Measurements from ENCODE around the gene TTC9B.
A peak's percentile ranks its signal among the peaks of the same experiment; 100 is the strongest.

Gene TTC9B

DNA sequence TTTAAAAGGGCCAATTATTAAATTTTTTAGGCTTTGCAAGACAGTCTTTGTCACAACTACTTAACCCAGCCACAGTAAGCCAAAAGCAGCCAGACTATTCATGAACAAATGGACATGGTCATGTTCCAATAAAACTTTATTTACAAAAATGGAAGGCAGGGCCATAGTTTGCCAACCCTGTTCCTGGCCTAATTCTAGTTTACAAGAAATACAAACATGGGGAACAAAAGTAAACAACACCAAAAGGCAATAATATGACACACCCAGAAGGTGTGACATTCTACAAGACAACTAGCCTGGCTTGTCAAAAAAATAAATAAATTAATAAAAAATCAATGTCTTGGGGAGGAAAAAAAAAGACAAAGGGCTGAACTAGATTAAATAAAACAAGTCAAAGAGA lies 33.1 kb upstream of the TTC9B start:
- intact Hi-C loops (cut with DNase I), result no loop called here
- DNase-seq, result no peak

DNA sequence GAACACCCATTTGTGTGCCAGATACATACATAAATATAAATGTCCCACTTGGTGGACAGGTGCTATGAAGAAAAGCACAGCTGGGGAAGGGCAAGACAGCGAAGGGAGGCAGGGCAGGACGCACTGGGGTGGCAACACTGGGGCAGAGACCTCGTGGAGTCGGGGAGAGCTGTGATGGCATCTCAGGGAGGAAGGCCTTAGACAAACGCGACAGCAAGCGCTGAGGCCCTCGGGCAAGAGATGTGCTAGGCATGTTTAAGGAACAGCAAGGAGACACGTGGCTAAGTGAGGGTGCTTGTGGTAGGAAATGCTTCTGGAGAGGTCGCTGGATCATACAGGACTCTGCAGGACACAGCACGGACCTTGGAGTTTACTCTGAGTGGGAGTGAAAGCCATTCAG lies 31.6 kb upstream of the TTC9B start:
- DNase-seq, result no peak
- intact Hi-C loops (cut with DNase I), result no loop called here

DNA sequence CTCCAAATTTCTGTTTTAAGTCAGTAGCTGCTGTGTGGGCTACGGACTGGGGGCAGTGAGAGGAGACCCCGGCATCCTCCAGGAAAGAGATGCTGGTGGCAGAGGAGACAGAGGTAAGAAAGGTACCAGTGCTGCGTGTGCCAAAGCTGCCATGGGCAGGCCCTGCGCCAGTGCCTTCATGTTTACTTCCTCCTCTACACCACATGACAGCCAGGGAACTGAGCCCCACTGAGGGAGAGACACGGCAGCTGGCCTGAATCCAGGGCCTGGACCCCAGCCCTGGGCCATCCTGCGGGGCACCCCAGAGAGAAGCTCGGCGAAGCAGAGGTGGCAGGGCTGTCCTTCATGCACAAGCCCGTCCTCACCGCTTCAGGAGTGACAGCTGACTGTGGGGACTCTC lies 31.0 kb upstream of the TTC9B start:
- DNase-seq, result no peak
- intact Hi-C loops (cut with DNase I), result no loop called here

DNA sequence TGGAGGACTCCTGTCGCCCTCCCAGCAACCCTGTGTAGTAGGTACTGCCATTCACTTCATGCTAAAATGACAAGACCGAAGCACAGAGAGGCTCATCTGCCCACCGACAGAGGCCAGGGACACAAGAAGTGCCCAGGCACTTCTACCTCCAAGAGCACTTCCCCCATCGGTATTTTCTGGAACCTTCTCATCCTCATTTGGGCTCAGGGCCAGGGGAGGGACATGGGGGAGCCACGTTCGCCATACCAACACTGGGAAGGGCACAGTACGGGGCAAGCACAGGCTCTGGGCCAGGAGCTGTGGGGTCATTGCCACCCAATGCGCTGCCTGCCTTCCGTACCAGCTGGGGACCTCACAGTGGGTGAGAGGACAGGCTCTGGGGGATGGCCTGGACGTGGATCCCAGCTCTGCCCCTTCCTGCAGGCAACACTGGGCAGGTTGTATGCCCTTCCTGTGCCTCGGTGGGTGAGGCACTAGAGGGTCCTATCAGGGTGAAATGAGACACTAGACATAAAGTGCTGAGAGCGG lies 29.6 kb upstream of the TTC9B start:
- intact Hi-C loops (cut with DNase I), result no loop called here
- peak in 1 of 42 donors; percentile 61 for DNase-seq

DNA sequence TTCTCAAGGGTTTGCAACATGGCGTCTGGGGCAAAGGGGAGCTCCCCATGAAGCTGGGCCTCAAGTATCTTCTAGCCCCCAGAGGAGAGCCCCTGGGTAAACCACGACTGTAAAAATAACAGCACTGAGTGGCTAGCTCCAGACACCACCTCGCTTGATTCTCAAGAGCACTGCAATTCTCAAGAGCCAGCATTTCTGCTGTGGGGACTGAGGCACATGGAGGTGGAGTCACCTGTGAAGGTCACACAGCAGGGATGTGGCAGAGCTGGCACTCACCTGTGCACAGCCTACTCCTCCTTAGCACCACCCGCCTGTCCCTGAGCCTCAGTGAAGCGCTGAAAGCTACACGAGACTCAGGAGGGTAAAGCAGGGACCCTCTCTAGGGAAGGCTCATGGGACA lies 29.0 kb upstream of the TTC9B start:
- DNase-seq, result no peak

DNA sequence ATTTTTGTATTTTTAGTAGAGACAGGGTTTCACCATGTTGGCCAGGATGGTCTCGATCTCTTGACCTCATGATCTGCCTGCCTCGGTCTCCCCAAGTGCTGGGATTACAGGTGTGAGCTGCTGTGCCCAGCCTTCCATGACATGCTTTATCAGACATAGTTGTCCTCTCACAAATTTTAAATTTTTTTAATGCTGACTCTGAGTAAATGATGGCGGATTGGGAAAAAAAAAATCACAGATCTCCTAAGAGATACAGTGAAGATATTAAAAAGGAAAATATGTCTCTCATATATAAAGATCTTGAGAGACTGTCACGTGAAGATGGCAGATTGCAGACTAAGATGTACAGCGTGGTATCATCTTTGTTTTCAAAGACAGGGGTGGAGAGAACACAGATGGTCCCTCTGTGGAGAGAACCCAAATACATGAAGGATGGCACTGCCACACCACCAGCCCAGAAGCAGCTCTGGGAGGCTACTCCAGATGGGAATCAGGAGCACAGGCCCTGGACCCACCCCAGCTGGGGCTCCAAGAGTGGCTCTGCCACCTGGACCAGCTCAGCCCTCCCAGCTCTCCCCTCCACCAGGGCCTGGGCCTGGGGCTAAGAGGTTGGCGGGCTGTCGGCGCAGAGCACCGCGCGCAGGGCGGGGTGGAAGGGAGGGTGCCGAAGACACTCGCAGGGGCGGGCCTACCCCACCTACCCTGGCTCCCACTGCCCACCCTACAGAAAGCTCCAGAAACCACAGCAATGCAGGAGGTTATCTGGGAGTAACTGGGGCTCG lies 28.3 kb upstream of the TTC9B start:
- no peak for DNase-seq
- intact Hi-C loops (cut with DNase I), result no loop called here

More for the DNA sequence above, 29.0 kb upstream of the TTC9B start:
- intact Hi-C loops (cut with DNase I), result no loop called here

DNA sequence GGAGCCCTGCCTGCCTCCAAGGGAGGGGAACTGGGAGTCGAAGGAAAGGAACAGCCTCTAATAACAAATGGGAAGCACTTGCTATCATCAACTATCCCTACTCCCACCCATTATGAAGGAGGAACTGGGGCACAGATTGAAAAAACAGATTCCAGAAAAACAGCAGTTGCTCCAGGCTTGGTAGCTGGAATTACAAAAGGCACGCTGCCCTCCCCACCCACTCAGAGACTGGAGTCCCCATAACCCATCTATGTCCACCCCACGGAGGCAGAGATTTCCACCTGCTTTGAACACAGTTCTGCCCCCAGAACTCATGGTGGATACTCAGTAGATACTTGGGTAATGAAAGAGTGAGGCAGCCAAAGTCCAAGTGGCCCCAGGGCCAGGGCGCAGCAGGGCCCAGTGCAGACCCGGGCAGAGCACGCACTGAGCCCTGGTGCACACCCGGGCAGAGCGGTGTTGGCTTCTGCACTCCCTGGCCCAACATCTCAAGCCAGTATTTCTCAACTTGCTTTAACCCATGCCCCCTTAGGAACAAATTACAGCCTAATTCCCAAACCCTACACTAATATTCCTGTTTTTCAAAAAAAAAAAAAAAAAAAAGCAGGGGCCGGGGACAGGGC lies 27.4 kb upstream of the TTC9B start:
- DNase-seq, result no peak
- intact Hi-C loops (cut with DNase I), result no loop called here

DNA sequence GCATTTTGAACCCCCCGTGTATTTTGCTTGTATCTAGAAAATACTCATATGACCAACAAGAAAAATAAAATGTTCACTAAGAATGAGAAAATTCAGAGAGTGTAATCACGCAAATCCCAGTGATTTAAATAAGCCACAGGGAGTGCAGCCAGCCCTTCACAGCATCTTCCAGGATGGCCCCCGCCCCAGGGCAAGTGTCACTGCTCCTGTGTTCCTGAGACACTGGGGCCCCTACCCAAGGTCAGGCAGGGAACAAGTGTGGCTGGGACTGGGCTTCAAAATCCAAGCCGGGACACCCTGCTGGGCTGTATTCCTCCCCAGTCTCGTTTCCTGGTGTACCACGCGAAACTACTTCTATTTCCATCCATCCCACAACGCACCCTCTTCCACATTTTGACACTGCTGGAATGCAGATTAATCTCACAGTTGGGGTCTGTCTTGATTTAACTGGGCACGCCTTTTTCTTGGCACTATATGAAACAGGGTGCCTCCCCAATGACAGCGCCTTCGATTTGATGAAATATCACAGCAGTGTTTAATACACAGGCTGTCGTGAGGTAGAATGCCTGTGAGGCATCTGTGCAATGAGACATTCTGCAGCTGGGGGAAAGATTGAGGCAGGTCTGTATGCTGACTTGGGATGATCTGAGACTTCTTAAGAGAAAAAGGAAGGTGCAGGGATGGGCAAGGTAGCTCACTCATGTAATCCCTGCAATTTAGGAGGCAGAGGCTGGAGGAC lies 26.6 kb upstream of the TTC9B start:
- intact Hi-C loops (cut with DNase I), result no loop called here
- DNase-seq, result no peak

DNA sequence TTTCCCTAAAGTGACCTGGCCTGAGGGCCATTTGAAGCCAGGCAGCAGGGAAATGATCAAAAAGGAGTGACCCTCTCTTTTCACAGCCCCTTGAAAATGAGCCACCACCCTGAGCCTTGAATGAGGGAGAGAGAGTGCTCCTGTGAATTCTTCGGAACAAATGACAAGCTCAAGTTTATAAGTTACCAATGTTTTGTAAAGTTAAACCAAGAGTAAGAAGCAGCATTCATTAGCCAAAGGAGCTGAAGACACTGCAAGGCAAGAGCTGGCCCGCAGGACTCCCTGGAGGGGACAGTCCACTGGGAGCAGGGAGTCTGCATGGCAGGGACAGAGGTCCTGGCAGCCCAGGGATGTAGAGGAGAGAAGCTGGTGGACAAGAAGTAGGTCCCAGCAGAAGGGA lies 25.0 kb upstream of the TTC9B start:
- DNase-seq, result no peak
- intact Hi-C loops (cut with DNase I), result no loop called here

DNA sequence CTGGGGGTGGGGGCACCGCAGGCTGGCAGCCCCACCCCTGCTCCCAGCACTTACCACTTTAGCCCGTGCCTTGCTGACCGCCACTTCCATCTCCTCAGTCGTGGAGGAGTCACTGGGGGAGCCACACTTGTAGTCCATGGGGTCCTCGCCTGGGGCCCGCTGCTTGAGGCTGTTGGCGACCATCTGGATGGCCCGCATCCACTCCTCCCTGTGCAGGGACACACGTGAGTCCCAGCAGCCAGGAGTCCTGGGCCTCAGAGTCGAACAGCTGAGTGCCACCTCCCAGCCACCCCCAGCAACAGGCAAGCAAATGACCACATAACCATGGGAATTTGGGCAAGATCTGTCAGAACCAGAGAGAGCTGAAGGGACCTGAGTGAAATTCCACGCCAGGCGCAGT lies 24.3 kb upstream of the TTC9B start:
- intact Hi-C loops (cut with DNase I), result no loop called here
- DNase-seq, result peak in 1 of 42 donors; percentile 17

DNA sequence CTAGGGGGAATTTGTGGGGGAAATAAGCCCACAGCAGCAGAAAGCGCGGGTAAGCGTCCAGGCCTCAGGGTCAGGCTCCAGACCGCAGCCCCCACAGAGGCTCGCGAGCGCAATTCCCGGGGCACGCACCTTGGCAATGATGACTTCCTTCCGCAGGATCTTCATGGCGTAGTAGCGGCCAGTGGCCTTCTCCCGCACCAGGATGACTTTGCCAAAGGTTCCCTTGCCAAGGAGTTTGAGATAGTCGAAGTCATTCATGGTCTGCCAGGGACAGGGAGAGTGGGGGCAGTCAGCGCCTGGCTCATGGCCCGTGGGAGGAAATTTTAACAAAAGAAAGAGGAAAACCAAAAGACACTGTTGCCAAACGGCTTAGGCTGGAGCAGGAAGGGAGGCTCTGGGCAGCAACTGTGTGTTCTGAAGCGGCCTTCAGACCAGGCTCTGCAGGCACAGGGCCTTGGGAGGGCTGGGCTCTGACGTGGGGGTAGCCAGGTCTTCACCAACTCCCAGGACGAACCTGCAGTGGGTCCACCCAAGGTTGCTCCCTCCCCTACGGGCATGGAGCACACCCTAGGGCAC lies 23.7 kb upstream of the TTC9B start:
- DNase-seq, result peak; percentile 61 to 94 (median 81)
- intact Hi-C loops (cut with DNase I), result no loop called here

DNA sequence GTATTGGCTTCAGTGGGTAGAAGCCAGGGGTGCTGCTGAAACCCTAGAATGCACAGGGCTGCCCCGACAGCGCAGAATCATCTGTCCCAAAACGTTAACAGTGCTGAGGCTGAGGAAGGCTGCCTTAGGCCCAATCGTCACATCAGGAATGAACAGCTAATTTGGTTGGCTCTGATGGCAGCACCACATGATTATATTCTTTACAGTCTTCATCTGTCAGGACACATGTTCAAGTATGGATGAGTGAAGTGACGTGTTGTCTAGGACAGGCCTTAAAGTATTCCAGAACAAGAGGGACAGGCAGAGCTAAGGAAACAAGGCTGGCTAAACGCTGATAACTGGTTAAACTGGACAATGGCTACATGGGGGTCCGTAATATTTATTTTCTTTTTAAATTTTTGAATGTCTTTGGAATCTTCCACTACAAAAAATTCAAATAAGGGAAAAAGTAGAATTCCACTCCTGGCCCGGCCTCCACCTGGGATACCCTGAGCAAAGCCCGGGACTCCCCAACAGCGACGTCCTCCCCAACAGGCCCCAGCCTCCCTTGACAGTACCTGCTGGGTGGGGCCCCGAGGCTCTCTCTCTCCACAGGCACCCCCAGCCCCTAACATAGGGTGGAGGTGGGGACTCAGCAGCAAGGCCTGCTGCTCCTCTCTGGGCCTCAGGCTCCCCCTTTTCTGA lies 23.1 kb upstream of the TTC9B start:
- intact Hi-C loops (cut with DNase I), result no loop called here

DNA sequence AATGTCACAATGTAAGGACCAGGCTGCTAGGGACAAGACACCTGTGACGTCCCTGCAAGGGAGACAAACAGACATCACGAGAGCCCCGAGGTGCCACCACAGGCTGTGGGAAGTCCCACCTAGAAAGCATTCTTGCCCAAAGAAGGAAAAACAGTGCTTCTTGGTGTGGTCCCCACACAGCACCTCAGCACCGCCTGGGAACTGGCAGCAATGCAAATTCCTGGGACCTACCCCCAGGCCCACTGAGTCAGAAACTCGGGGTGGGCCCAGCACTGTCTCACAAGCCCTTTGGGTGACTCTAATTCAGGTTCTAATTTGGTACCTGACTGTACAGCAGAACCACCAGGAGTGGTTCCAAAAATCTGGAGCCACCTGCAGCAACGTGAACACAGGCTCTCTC lies 22.1 kb upstream of the TTC9B start:
- intact Hi-C loops (cut with DNase I), result no loop called here
- no peak for DNase-seq

More for the DNA sequence above, 23.1 kb upstream of the TTC9B start:
- no peak for DNase-seq

DNA sequence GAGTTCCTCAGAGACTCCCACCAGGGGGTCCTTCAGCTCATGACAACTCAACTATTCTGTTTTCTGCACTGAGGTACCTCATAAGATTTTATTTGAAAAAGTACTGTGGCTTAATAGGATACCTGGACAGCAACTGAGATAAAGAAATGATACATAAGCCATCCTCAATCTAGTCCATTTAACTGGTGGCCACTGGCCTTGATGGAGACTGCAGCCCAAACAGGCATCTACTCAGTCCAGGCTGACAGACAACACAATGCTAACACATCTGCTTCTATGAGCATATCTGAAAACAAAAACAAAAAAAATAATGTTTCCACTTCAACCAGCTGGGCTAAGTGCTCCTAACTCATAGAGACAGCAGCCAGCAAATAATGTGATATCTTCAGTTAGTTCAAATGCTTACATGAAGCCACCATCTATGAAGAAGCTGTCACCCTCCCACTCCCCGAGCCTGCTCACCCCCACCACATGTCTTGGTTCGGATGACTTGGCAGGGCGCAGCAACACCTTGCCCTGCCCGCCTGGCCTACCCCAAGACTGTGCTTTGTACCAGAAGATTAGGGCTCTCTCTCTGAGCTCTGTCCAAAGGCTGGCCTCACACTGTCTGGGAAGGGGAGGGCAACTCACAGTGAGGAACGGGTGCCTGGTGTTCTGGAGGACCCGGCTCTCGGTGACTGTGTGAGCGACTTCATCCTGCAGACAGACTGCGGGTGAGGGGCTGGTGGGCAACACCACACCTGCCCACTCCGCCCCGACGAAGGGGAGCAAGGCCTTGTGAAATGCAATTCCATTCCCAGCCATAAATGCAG lies 21.4 kb upstream of the TTC9B start:
- DNase-seq, result peak in 12 of 42 donors; percentile 26 to 67 (median 52)
- intact Hi-C loops (cut with DNase I), result no loop called here

DNA sequence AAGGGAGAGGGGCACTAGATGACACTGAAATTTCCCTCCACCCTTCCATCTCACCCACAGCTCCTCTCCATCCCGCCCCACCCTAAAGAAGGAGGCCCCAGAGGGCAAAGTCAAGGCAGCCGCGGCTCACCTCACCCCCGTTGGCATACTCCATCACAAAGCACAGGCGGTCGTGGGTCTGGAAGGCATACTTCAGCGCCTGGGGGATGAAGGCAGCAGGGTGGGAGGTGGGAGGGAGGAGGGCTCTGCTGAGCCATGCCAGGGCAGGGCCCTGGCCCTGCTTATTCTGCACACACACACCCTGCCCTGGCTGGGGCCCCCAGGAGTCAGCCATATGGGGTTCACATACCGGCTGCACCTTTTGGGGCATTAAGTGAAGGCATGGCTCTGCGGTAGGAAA lies 20.6 kb upstream of the TTC9B start:
- no peak for DNase-seq
- intact Hi-C loops (cut with DNase I), result no loop called here

DNA sequence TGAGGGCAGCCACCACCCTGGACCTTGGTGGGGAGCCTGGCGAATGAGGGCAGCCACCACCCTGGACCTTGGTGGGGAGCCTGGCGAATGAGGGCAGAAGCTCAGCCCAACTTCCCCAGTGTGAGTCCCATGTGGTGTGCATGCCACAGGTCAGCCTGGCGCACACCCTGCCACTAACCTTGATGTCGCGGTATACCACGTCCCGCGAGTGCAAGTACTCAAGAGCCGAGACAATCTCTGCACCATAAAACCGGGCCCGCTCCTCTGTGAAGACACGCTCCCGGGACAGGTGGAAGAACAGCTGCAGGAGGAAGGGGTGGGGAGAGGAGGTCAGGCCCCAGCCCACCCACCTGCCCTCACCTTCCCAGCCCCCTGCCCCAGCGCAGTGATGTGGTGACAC lies 19.6 kb upstream of the TTC9B start:
- DNase-seq, result no peak
- intact Hi-C loops (cut with DNase I), result no loop called here

DNA sequence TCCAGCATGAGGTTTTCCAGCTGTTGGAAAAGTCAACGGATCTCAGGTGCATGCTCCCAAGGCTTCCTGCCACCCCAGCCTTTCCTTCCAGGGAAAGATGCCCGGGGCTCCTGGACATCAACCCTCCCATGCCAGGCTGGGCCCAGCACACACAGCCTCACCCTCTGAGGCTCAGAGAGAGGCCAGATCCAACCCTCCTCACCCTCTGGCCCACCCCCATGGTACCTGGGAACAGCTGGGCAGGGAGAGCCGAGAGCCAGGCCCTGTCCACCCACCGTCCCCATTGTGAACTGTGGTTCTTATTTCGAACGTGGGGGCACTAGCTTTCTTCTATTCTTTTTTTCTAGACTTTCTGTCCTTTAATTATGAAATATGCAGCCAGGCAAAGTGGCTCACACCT lies 18.2 kb upstream of the TTC9B start:
- intact Hi-C loops (cut with DNase I), result no loop called here
- DNase-seq, result no peak

DNA sequence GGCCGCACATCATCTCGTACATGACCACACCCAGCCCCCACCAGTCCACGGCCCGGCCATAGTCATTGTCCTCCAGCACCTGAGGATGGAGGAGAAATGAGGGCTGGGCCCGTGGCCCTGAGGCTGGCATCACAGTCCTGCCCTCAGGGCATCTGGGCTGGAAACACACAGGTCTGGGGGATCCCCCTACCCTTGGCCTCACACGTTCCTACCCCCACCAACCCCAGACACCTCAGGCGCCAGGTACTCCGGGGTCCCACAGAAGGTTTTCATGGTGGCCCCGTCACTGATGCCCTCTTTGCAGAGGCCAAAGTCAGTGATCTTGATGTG lies 17.8 kb upstream of the TTC9B start:
- DNase-seq, result no peak
- intact Hi-C loops (cut with DNase I), result no loop called here

All from head of caudate nucleus (tissue), 42 donors.